GM12891 (cell line): ENCODE results near the gene RAX.

ENCODE experiments used
- POLR2A ChIP-seq: IDR thresholded peaks from 2 replicates; pipeline ENCODE4 v1.6.1; 2011; ENCODE audit warnings: low read depth, low read length, control low read depth
- POLR2AphosphoS5 ChIP-seq: IDR thresholded peaks from 2 replicates; pipeline ENCODE4 v1.6.1; 2011; ENCODE audit warnings: low read depth, low read length, control low read depth
- POU2F2 ChIP-seq: IDR thresholded peaks from 2 replicates; pipeline ENCODE4 v1.6.1; 2011; ENCODE audit warnings: low read depth, mild to moderate bottlenecking, control low read depth, low read length, moderate library complexity

DNA sequence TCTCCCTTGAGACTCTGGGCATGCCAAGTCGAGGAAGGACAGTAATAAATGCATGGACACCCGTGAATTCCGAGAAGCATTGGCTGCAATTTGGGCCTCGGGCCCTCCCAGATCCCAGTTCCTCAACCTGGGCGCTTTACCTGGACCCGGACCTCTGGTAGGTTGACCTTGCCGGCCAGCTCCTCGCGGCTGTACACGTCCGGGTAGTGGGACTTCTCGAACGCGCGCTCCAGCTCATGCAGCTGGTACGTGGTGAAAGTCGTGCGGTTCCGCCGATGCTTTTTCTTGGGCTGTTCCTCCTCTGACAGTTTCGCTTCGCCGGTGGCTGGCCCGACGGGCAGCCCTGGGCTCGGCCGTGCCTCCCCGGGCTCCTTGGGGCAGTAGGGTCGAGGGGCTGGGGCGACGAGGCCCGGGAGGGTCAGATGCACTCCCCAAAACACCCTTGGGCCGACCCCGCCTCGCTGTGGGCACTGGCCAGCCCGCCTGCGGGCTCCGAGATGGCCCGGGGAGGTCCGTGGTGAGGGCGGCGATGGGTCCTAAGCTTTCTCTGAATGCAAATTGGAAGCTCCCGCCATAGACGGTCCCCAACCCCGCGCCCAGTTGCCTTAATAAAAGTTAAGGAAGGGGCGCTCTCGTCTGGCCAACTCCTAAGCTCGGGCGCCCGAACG is 899 bp downstream of the RAX start:
- no peak for TF ChIP-seq POLR2A
- no peak for TF ChIP-seq POLR2AphosphoS5
- TF ChIP-seq POU2F2: no peak
